ENCODE data around the gene RIMS1.

DNA sequence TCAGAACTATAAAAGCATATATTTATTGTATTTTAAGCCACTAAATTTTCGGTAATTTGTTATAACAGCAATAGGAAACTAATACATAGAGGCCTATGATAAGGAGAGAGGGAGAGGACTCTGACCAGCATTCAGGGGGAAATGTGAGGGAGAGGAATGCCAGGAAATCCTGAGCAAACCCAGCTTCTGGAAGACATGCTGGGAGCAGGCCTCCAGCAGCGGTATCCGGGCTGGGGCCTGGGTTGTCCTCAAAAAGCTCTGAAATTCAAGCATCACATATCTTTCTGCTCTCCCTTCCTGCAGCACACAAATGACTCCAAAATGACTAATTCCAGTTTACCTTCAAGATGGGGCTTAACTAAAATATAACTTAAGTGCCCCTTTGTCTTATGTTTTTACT, 33.4 kb upstream of the RIMS1 start:
- TF ChIP-seq, protein P1, sequence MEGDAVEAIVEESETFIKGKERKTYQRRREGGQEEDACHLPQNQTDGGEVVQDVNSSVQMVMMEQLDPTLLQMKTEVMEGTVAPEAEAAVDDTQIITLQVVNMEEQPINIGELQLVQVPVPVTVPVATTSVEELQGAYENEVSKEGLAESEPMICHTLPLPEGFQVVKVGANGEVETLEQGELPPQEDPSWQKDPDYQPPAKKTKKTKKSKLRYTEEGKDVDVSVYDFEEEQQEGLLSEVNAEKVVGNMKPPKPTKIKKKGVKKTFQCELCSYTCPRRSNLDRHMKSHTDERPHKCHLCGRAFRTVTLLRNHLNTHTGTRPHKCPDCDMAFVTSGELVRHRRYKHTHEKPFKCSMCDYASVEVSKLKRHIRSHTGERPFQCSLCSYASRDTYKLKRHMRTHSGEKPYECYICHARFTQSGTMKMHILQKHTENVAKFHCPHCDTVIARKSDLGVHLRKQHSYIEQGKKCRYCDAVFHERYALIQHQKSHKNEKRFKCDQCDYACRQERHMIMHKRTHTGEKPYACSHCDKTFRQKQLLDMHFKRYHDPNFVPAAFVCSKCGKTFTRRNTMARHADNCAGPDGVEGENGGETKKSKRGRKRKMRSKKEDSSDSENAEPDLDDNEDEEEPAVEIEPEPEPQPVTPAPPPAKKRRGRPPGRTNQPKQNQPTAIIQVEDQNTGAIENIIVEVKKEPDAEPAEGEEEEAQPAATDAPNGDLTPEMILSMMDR (IDR thresholded peaks at IDR 0.05) = no peak
- TF ChIP-seq POLR2A (IDR thresholded peaks at IDR 0.05) = no peak
